DOHH2 (cell line): Measurements from ENCODE around the gene ETV6.

Experiments
- H3F3A ChIP-seq: fragments of 200-600 bp; sonication (generic), shearing (Covaris generic); 2 replicates; pipeline ENCODE4 v1.6.0; 2016; ENCODE audit warnings: antibody characterized with exemption, mild to moderate bottlenecking; ENCODE audit not compliant: control insufficient read depth, insufficient read depth
- H3K27ac ChIP-seq: fragments of 200-600 bp; sonication (generic); 2 replicates; pipeline ENCODE4 v1.5.1; 2014; ENCODE audit warnings: low read depth, mild to moderate bottlenecking, low read length, moderate library complexity
- H3K27me3 ChIP-seq: fragments of 200-600 bp; sonication (generic); 2 replicates; pipeline ENCODE4 v1.6.1; 2014; ENCODE audit warnings: mild to moderate bottlenecking, low read length, mixed read lengths; ENCODE audit not compliant: control insufficient read depth
- H3K36me3 ChIP-seq: fragments of 200-600 bp; sonication (generic); 2 replicates; pipeline ENCODE4 v1.6.1; 2014; ENCODE audit warnings: mild to moderate bottlenecking, low read length, moderate library complexity, mixed read lengths; ENCODE audit not compliant: control insufficient read depth
- H3K4me1 ChIP-seq: fragments of 200-600 bp; sonication (generic); 2 replicates; pipeline ENCODE4 v1.6.1; 2014; ENCODE audit warnings: mild to moderate bottlenecking, low read length, mixed read lengths; ENCODE audit not compliant: control insufficient read depth
- H3K4me2 ChIP-seq: fragments of 200-600 bp; sonication (generic); 2 replicates; pipeline ENCODE4 v1.6.0; 2014; ENCODE audit warnings: mild to moderate bottlenecking, low read length, moderate library complexity
- H3K4me3 ChIP-seq: fragments of 200-600 bp; sonication (generic); 2 replicates; pipeline ENCODE4 v1.5.1; 2014; ENCODE audit warnings: mild to moderate bottlenecking, low read length, mixed read lengths
- H3K79me2 ChIP-seq: fragments of 200-600 bp; sonication (generic); 2 replicates; pipeline ENCODE4 v1.6.1; 2014; ENCODE audit warnings: mild to moderate bottlenecking, low read length, mixed read lengths; ENCODE audit not compliant: control insufficient read depth
- H3K9me2 ChIP-seq: fragments of 200-600 bp; sonication (generic); replicated peaks from 2 replicates; pipeline ENCODE4 v1.6.1; 2014; ENCODE audit warnings: mild to moderate bottlenecking, low read length, mixed read lengths; ENCODE audit not compliant: control insufficient read depth
- H3K9me3 ChIP-seq: fragments of 200-600 bp; sonication (generic); 2 replicates; pipeline ENCODE4 v1.6.1; 2014; ENCODE audit warnings: antibody characterized with exemption, low read length, mixed read lengths; ENCODE audit not compliant: control insufficient read depth, insufficient read depth
- H4K20me1 ChIP-seq: fragments of 200-600 bp; sonication (generic); 2 replicates; pipeline ENCODE4 v1.6.0; 2014; ENCODE audit warnings: low read depth, mild to moderate bottlenecking, antibody characterized with exemption, low read length, moderate library complexity; ENCODE audit not compliant: control insufficient read depth, insufficient read depth
- CTCF ChIP-seq: fragments of 200-600 bp; sonication (generic); IDR thresholded peaks from one replicate; pipeline ENCODE4 v1.5.1; 2014; ENCODE audit warnings: antibody characterized with exemption, mild to moderate bottlenecking, low read depth, low read length; ENCODE audit not compliant: poor library complexity, severe bottlenecking
- EZH2phosphoT487 ChIP-seq: fragments of 200-600 bp; sonication (generic); IDR thresholded peaks from 2 replicates; pipeline ENCODE4 v1.6.1; 2017; ENCODE audit warnings: borderline replicate concordance, mild to moderate bottlenecking, antibody characterized with exemption, low read length, moderate library complexity, mixed read lengths

ETV6 gene

GRCh38 chr12:11823043-11823442 lies 173.6 kb downstream of the ETV6 start:
- Histone ChIP-seq H3K9me3 (no peaks in the 10 kb centered on the region), H3F3A (no peaks in the 10 kb centered on the region), H3K36me3 (no peaks in the 10 kb centered on the region), H3K27me3 (no peaks in the 10 kb centered on the region), H3K4me2 (0 out of 2 replicates have a peak overlapping the region, but pooled peaks have one; percentile 1), H3K4me3 (no peak overlapping the region), H3K27ac (no peak overlapping the region), H4K20me1 (no peaks in the 10 kb centered on the region), H3K79me2 (no peaks in the 10 kb centered on the region), H3K4me1 (peaks cover 28% of the 10 kb centered on the region), H3K9me2 (no peaks in the 10 kb centered on the region)
- no peak for TF ChIP-seq CTCF
- TF ChIP-seq EZH2phosphoT487 = no peak

GRCh38 chr12:11823593-11823992 lies 174.1 kb downstream of the ETV6 start:
- Histone ChIP-seq H3K4me1 (peaks cover 28% of the 10 kb centered on the region), H3K4me3 (no peak overlapping the region)

GRCh38 chr12:11824069-11824468 lies 174.6 kb downstream of the ETV6 start:
- H3K27ac ChIP-seq = no peak overlapping the region

More at GRCh38 chr12:11823593-11823992, 174.1 kb downstream of the ETV6 start:
- Histone ChIP-seq H3K27ac (no peak overlapping the region), H4K20me1 (no peaks in the 10 kb centered on the region), H3K27me3 (no peaks in the 10 kb centered on the region), H3K9me3 (no peaks in the 10 kb centered on the region), H3K79me2 (no peaks in the 10 kb centered on the region), H3F3A (no peaks in the 10 kb centered on the region), H3K9me2 (no peaks in the 10 kb centered on the region), H3K36me3 (no peaks in the 10 kb centered on the region), H3K4me2 (no peak overlapping the region)
- no peak for TF ChIP-seq CTCF
- TF ChIP-seq EZH2phosphoT487 = no peak

More at GRCh38 chr12:11824069-11824468, 174.6 kb downstream of the ETV6 start:
- H3K4me1 ChIP-seq = peaks cover 28% of the 10 kb centered on the region
- no peaks in the 10 kb centered on the region for H3K36me3 ChIP-seq
- H3K4me3 ChIP-seq = no peak overlapping the region
- H3K27me3 ChIP-seq = no peaks in the 10 kb centered on the region
- no peaks in the 10 kb centered on the region for H3K79me2 ChIP-seq
- H3K4me2 ChIP-seq = no peak overlapping the region
- no peaks in the 10 kb centered on the region for H3F3A ChIP-seq
- H4K20me1 ChIP-seq = no peaks in the 10 kb centered on the region
- no peaks in the 10 kb centered on the region for H3K9me2 ChIP-seq
- H3K9me3 ChIP-seq = no peaks in the 10 kb centered on the region
- TF ChIP-seq EZH2phosphoT487 = no peak
- no peak for TF ChIP-seq CTCF
